ENCODE results near the gene AP2S1. TPM values are rescaled to one million over a fixed set of nuclear protein-coding genes. Genes with fewer than 3 reads are reported as not detected.

AP2S1 gene
- total RNA-seq, 2 experiments from 2014 or later, result 101 to 105 TPM

DNA sequence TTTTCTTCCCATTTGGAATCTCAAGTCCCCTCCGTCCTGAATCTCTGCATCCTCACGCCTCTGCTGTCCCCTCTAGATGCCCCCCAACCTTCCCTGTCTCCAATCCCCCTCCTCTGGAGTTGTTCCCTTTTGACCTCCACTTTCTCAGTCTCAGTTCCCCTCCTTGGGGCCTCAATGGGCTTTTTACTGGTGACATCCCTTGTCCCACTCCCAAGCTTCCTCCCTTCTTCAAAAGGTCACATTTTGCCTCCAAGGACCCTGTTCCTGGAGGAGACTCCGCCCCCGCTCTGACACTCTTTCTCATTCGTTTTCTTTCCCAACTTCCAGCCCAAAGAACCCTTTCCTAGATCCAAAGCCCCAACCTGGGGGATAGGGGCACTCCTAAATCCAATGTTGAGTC, 1.0 kb downstream of the AP2S1 start:
- TF ChIP-seq, protein P1, sequence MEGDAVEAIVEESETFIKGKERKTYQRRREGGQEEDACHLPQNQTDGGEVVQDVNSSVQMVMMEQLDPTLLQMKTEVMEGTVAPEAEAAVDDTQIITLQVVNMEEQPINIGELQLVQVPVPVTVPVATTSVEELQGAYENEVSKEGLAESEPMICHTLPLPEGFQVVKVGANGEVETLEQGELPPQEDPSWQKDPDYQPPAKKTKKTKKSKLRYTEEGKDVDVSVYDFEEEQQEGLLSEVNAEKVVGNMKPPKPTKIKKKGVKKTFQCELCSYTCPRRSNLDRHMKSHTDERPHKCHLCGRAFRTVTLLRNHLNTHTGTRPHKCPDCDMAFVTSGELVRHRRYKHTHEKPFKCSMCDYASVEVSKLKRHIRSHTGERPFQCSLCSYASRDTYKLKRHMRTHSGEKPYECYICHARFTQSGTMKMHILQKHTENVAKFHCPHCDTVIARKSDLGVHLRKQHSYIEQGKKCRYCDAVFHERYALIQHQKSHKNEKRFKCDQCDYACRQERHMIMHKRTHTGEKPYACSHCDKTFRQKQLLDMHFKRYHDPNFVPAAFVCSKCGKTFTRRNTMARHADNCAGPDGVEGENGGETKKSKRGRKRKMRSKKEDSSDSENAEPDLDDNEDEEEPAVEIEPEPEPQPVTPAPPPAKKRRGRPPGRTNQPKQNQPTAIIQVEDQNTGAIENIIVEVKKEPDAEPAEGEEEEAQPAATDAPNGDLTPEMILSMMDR (IDR thresholded peaks at IDR 0.05), result no peak
- ATAC-seq (no peak), DNase-seq (no peak)
- Mint-ChIP-seq H3K4me1 (ENCODE audit: low read depth) (peaks cover 14% of the 10 kb centered on the region), H3K9me3 (no peaks in the 10 kb centered on the region), H3K27me3 (no peaks in the 10 kb centered on the region), H3K36me3 (ENCODE audit: low read depth) (peaks cover 10% of the 10 kb centered on the region), H3K4me3 (peak overlapping the region; percentile 98), H3K27ac (peak overlapping the region; percentile 85)
- intact Hi-C loops (cut with micrococcal nuclease), result loop anchor here (10.0 kb wide), 1 partner anchor 65 kb away; the partner anchor contains the start of gene SLC1A5
- ChIA-PET CTCF (interaction anchor here (1.4 to 2.3 kb wide), 3 partner anchors 9 to 101 kb away, joined by 3 to 12 read pairs (median 4); no protein-coding TSS in a partner anchor), POLR2A (interaction anchor here (1.3 to 2.9 kb wide), 3 partner anchors 61 to 99 kb away, joined by 3 to 7 read pairs (median 3); partner anchors contain the start of gene SLC1A5)

- Mint-ChIP-seq H3K4me1 (ENCODE audit: low read depth) (peaks cover 14% of the 10 kb centered on the region), H3K36me3 (ENCODE audit: low read depth) (peaks cover 11% of the 10 kb centered on the region), H3K27ac (no peak overlapping the region), H3K9me3 (no peaks in the 10 kb centered on the region), H3K4me3 (no peak overlapping the region), H3K27me3 (no peaks in the 10 kb centered on the region)
- intact Hi-C loops (cut with micrococcal nuclease), result loop anchor here (10.0 kb wide), 1 partner anchor 64 kb away; the partner anchor contains the start of gene SLC1A5
- ChIA-PET CTCF (interaction anchor here (1.1 kb wide), 1 partner anchor 90 kb away, joined by 3 read pairs; no protein-coding TSS in a partner anchor), POLR2A (interaction anchor here (0.6 to 1.1 kb wide), 2 partner anchors 17 to 57 kb away, joined by 3 to 4 read pairs; no protein-coding TSS in a partner anchor)
- TF ChIP-seq, protein P1 (IDR thresholded peaks at IDR 0.05), result no peak
- DNase-seq (no peak), ATAC-seq (no peak)
Observed at GRCh38 chr19:46848389-46848788, 2.3 kb downstream of the AP2S1 start.

GRCh38 chr19:46847528-46847927, 3.1 kb downstream of the AP2S1 start:
- ChIA-PET CTCF (interaction anchor here (1.3 kb wide), 1 partner anchor 81 kb away, joined by 6 read pairs; no protein-coding TSS in a partner anchor), POLR2A (no interaction called here)
- Mint-ChIP-seq H3K27ac (no peak overlapping the region), H3K36me3 (ENCODE audit: low read depth) (peaks cover 17% of the 10 kb centered on the region), H3K9me3 (no peaks in the 10 kb centered on the region), H3K4me1 (ENCODE audit: low read depth) (peaks cover 14% of the 10 kb centered on the region), H3K27me3 (no peaks in the 10 kb centered on the region), H3K4me3 (no peak overlapping the region)
- DNase-seq, result no peak
- intact Hi-C loops (cut with micrococcal nuclease), result loop anchor here (10.0 kb wide), 1 partner anchor 63 kb away; the partner anchor contains the start of gene SLC1A5
- ATAC-seq, result no peak
- TF ChIP-seq, protein P1 (IDR thresholded peaks at IDR 0.05), result no peak

DNA sequence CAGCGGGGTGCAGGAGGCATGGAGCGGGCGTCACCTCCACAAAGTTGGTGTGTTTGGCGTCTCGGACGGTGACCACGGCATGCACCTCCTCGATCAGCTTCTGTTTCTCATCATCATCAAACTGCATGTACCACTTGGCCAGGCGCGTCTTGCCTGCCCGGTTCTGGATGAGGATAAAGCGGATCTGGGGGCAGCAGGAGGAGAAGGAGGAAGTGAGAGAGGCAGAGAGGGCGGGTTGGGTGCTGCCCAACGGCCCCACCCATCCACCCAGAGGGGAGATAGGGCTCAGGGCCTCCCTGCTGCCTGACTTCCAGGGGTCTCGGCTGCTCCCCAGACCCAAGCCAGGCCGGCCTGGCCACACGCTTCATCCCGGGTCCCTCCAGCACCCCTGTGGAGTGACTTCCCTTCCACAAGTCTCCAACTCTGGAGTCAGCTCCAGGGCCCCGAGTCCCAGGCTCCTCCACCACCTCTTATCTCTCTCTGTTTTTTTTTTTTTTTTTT, 4.6 kb downstream of the AP2S1 start:
- Mint-ChIP-seq H3K27me3 (no peaks in the 10 kb centered on the region), H3K27ac (no peak overlapping the region), H3K36me3 (ENCODE audit: low read depth) (peaks cover 20% of the 10 kb centered on the region), H3K4me3 (no peak overlapping the region), H3K4me1 (ENCODE audit: low read depth) (peaks cover 14% of the 10 kb centered on the region), H3K9me3 (no peaks in the 10 kb centered on the region)
- TF ChIP-seq, protein P1 (IDR thresholded peaks at IDR 0.05), result no peak
- ATAC-seq (no peak), DNase-seq (no peak)
- intact Hi-C loops (cut with micrococcal nuclease), result loop anchor here (10.0 kb wide), 1 partner anchor 61 kb away; the partner anchor contains the start of gene SLC1A5
- CTCF ChIA-PET, result interaction anchor here (1.5 kb wide), 1 partner anchor 97 kb away, joined by 4 read pairs; no protein-coding TSS in a partner anchor
- POLR2A ChIA-PET, result no interaction called here

DNA sequence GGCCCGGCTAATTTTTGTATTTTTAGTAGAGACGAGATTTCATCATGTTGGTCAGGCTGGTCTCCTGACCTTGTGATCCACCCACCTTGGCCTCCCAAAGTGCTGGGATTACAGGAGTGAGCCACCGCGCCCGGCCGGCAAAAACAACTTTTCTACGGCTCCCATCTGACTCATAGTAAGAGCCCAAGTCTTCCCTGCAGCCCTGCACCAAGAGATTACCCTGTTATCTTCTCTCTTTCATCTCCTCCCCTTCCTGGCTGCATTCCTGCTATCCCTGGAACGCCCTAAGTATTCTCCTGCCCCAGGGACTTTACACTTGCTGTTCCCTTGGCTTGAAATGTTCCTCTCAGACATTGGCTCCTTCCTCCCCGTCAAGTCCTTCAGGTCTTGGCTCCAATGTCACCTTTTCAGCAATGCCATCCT, 6.6 kb downstream of the AP2S1 start:
- intact Hi-C loops (cut with micrococcal nuclease), result loop anchor here (10.0 kb wide), 1 partner anchor 59 kb away; the partner anchor contains the start of gene SLC1A5
- DNase-seq, result no peak
- H3K27ac Mint-ChIP-seq, result no peak overlapping the region
- CTCF ChIA-PET, result interaction anchor here (1.0 to 1.2 kb wide), 4 partner anchors 10 to 140 kb away, joined by 3 to 5 read pairs (median 3); no protein-coding TSS in a partner anchor
- POLR2A ChIA-PET, result interaction anchor here (0.7 kb wide), 1 partner anchor 57 kb away, joined by 3 read pairs; no protein-coding TSS in a partner anchor
- no peaks in the 10 kb centered on the region for H3K9me3 Mint-ChIP-seq
- H3K4me3 Mint-ChIP-seq, result no peak overlapping the region
- TF ChIP-seq, protein P1 (IDR thresholded peaks at IDR 0.05), result no peak
- no peaks in the 10 kb centered on the region for H3K27me3 Mint-ChIP-seq
- ATAC-seq, result no peak
- H3K4me1 Mint-ChIP-seq (ENCODE audit: low read depth), result peaks cover 2% of the 10 kb centered on the region
- peaks cover 22% of the 10 kb centered on the region for H3K36me3 Mint-ChIP-seq (ENCODE audit: low read depth)

Measured in activated CD8-positive, alpha-beta T cell treated with anti-CD3 and anti-CD28 coated beads for 36 hours (primary cell).